ENCODE results near the gene SLC4A11.
"Not testable (repeated sequence)": the region's sequence is repeated elsewhere in the genome, so short reads cannot be mapped to it uniquely, and the experiment has no call there.

SLC4A11 gene

DNA sequence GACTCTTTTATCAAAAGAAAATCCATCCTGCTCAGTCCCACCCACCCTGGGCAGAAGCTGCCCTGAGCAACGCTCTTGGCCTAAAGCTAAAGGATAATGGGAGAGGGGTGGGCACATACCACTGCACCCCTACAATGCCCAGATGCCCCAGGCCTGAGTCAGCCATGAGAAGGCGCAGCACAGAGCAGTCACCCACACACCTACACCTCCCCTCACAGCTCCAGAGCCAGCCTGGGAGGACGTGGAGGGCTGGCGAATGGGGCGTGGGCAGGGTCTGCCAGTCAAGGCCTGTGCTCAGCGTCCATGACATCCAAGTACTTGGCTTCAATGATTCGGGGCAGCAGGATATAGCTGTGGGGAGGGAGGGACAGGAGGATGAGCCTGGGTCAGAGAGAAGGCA, 11.5 kb downstream of the SLC4A11 start:
- no peak for DNase-seq

- DNase-seq: no peak
Observed at GRCh38 chr20:3226864-3227263, 12.1 kb downstream of the SLC4A11 start.

- no peak for DNase-seq
Observed at GRCh38 chr20:3226093-3226492, 12.9 kb downstream of the SLC4A11 start.

- DNase-seq: no peak
Observed at GRCh38 chr20:3224681-3225421, 14.1 kb downstream of the SLC4A11 start.

DNA sequence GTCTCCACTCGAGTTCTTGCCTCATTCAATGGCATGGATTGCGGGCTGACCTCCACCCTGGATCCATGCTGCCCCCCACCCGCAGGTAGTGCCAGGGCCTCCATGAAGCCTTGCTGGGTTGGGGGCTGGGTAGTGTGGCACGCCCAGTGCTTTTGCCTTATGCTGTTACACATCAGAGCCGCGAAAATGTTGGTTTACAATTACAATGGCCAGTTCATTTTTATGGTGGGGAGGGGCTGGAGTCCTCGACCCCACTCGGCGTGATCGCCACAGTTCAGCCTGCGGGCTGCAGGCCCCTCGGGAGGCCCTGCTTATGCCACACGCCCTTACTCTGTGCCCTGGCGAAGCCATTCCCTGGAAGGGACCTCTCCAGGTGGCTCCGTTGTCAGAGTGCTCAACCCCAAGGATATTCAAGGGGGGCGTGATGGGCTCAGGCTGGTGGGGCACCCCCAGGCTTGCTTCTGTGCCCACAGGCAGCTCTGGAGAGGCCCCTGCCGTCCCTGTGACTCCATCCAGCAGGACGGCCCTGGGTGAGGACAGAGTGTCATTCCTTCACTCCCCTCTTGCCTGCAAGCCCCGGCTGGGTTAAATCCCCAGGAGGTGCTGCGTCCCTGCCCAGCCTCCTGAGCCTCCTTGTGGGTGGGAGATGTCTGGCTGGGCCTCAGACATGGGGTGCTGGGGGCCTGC, 14.9 kb downstream of the SLC4A11 start:
- DNase-seq: no peak

DNA sequence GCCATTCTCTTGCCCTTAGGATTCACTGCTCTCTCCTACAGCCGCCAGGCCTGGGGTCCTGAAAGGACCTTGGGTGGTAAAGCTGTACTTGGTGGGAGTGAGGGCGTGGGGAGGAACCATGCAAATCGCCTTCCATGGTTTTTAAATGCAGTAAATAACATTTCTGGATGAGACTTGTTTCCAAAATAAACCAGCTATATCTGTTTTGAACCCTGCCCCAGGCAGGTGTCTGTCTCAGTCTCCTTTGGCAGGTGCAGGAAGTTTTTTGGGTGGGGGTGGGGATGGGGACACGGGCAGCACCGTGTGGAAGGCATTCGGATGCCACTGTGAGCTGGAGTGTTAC, 15.4 kb downstream of the SLC4A11 start:
- DNase-seq: no peak

GRCh38 chr20:3222635-3223600, 16.1 kb downstream of the SLC4A11 start:
- DNase-seq: no peak

GRCh38 chr20:3221398-3222226, 17.4 kb downstream of the SLC4A11 start:
- DNase-seq: no peak

GRCh38 chr20:3218307-3218988, 20.5 kb downstream of the SLC4A11 start:
- DNase-seq: peak; percentile 73

DNA sequence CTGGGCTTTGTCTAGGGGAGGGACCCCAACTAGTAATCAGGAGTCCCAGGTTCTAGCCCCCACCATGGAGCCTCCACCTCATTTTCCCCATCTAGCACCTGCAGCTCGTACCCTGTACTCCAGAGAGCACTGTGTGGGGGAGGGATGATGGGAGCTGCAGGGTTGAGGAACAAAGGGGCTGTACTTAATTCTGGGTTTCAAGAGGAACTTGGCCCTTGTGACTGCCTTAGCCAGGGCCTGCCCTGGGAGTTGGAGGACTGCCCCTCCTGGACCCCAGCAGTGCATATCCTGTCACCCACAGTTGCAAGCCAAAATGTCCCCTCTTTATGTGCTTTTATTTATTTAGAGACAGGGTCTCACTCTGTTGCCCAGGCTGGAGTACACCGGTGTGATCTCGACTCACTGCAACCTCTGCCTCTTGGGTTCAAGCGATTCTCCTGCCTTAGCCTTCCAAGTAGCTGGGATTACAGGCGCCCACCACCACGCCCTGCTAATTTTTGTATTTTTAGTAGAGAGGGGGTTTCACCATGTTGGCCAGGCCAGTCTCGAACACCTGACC, 23.6 kb downstream of the SLC4A11 start:
- not testable (repeated sequence) for DNase-seq

DNA sequence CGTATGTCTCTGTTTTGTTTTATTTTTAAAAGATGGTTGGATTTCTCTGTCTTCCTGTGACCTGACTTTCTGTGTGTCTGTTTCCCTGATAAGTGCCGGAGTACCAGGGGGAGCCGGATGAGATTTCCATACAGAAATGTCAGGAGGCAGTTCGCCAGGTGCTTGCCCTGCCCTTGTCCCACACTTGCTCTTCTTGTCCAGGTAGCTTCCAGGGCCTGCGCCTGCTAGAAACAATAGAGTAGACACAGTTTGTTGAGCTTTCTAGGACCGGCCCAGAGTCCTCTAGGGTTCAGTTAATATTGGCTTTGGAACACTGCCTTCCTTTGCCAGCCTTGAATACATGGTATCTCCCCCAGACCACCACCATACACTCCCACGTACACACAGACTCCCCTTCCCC, 25.8 kb downstream of the SLC4A11 start:
- no peak for DNase-seq

DNA sequence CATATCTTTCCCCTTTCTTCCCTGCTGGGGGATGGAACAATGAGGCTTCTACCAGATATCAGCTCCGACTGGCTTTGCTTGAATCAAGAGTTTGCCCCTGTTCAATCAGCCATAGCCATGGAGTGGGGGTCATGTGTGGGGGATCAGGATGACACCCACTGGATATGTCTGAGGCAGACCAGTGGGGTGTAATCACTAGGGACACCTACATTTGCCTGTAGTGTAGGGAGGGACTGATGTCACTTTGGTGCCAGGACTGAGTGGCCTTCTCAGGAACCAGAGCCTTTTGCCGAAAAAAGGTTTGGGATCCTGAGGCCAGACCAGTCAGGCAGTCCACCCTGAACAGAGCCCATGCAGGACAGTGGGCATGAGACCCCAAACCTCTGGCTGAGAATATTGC, 28.6 kb downstream of the SLC4A11 start:
- no peak for DNase-seq

DNA sequence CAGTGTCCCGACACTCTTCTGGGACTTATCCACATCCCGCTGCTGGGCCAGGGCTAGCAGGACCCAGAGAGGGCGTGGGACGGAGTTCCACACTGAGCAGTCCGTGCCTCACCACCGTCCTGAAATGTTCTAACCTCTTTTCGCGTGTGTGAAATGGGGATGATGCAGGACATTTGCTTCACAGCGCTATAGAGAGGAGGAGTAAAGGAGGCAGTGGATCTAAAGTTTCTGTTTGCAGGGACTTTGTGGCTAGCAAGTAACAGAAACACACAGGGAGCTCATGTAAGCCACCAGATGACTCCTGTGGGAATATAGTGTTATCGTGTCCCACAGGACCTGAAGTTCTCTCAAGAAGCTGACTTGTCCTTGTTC, 29.1 kb downstream of the SLC4A11 start:
- no peak for DNase-seq

DNA sequence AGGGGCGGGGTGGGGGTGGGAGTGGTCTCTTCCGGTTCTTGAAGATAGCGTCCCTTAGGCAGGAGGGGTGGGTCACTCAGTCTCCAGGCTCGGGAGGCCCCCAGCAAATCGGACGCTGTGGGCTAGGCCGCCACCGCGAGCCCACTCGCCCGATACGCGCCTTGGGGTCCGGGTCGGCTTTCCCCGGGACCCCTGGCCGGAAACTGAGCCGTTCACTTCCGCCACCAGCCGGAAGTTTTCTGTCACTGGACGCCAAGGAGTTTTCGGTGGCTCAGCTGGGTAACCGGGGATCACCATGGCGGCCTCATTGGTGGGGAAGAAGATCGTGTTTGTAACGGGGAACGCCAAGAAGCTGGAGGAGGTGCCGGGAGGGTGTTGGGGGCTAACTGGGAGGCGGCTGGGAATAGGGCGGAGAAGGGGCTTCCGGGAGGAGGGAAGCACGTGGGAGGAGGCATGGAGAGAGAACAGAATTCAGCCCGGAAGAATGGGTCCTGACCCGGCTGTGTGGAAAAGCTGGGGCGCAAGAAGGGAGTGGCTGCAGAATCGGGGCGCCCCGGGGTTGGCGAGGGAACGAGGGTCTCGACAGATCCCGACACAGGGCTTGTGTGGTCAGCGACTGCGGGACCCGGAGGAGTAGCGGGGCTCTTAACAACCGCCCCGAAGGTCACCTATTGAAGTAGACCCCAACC, 29.6 kb downstream of the SLC4A11 start, which contains the start of gene ITPA:
Gene ITPA (plus strand): TSS at position 242 of the 689 bp plus-strand sequence. CDS start 54 bp downstream, at position 296.
- DNase-seq: peak; percentile 40

GRCh38 chr20:3208786-3209256, 30.2 kb downstream of the SLC4A11 start:
- DNase-seq: no peak

- peak; percentile 85 for DNase-seq
Observed at GRCh38 chr20:3204124-3204794, 34.7 kb downstream of the SLC4A11 start, which contains the start of gene DDRGK1. Gene DDRGK1 (minus strand): TSS chr20:3204682. CDS start chr20:3204627, 55 bp downstream.

GRCh38 chr20:3203315-3204123, 35.5 kb downstream of the SLC4A11 start:
- DNase-seq: peak; percentile 9

GRCh38 chr20:3202965-3203314, 36.0 kb downstream of the SLC4A11 start:
- DNase-seq: no peak

All from T-helper 9 cell (primary cell).